Right forelimb (tissue), 1 donor: ENCODE data around the gene ADAMTS14.

ENCODE experiments used
- DNase-seq: peaks from one replicate; pipeline ENCODE4 v3.0.0-alpha.2; 2018

The ADAMTS14 gene

GRCh38 chr10:70774810-70775678 lies 102.7 kb downstream of the ADAMTS14 start:
- no peak for DNase-seq

DNA sequence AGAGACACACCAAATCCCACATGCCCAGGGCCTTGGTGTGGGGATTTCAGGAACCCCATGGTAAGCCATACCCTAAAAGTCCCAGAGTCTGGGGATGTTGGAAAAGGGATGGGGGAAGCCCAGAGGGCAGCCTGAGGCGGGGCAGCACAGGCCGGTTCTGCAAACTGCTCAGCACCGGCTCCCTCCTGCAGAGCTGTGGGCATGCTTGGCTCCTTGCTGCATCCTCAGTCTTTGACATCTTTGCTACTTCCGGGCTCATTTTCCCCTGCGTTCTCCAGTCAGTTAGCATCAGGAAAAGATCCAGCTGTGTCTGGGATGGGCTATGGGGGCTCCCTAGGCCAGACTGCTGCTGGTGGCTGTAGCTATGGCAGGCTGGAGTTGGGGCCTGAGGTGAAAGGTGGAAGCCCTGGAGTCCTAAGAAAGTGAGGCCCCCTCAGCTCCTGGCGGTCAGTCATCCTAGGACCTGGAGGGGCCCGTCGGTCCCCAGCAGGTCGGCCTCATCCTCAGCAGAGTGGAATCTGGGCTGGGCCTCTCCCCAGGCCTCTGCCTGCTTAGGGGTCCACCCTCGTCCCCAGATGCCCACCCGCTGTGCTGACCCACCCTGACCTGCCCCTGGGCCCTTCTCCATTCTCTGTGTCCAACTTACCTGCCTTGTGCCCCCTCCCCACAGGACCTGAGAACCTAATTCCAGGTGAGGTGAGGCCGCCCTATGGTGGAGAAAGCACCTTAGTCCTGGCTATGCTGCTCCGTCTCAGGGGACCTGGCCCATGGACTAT lies 103.6 kb downstream of the ADAMTS14 start:
- DNase-seq: no peak

- DNase-seq: no peak
Measured at GRCh38 chr10:70776455-70777005, 104.2 kb downstream of the ADAMTS14 start.

- DNase-seq: no peak
Measured at GRCh38 chr10:70777063-70777875, 105.0 kb downstream of the ADAMTS14 start.

- no peak for DNase-seq
Measured at GRCh38 chr10:70778267-70778924, 106.1 kb downstream of the ADAMTS14 start.

- DNase-seq: no peak
Measured at GRCh38 chr10:70779088-70779487, 106.8 kb downstream of the ADAMTS14 start.

GRCh38 chr10:70779511-70780369 lies 107.4 kb downstream of the ADAMTS14 start:
- DNase-seq: no peak

GRCh38 chr10:70780370-70780760 lies 108.1 kb downstream of the ADAMTS14 start:
- no peak for DNase-seq

DNA sequence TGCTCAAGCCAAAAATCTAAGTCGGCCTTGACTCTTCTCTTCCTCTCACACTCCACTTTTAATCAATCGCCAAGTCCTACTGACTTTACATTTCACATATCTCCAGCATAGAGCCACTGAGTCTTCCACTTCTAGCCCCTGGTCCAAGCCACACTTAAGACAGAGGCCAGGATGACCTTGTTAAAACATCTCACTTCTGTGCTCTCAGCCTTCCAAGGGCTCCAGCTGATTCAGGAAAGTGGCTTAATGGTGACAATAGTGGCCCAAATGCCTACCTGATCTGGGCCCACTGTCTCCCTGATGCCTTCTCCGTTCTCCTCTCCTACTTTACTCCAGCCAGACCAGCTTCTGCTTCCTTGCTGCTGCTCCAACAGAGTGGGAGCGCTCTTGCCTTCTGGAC lies 108.5 kb downstream of the ADAMTS14 start:
- no peak for DNase-seq

DNA sequence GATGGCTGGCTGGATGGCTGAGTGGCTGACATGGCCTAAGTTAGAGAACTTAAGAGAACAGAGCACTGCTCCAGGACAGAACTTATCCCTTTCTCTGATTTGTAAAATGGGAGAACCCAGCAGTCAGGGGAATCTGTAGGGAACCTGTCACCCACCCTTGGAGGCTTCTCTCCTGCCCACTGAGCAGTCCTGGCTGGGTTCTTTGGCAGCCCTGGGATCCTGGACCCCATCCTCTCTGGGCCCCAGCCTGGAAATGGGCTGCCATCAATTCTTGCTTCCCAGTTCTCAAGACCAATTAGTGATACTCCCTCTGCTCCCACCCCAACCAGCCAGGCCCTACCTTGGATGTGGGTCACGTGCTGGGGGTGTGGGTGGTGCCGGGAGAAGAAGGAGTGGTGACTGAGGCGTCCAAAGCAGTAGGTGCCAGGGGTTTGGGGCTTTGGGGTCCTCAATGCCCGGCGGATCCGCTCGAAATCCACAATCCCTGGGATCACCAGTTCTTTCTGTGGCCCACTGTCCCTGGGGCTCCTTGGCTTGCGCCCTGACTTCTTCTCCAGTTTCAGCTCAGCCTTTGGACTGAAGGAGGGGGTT lies 109.2 kb downstream of the ADAMTS14 start:
- DNase-seq: no peak

- DNase-seq: no peak
Measured at GRCh38 chr10:70782086-70782745, 109.9 kb downstream of the ADAMTS14 start.

- DNase-seq: no peak
Measured at GRCh38 chr10:70782746-70783680, 110.7 kb downstream of the ADAMTS14 start.

- DNase-seq: no peak
Measured at GRCh38 chr10:70784016-70784415, 111.7 kb downstream of the ADAMTS14 start.

DNA sequence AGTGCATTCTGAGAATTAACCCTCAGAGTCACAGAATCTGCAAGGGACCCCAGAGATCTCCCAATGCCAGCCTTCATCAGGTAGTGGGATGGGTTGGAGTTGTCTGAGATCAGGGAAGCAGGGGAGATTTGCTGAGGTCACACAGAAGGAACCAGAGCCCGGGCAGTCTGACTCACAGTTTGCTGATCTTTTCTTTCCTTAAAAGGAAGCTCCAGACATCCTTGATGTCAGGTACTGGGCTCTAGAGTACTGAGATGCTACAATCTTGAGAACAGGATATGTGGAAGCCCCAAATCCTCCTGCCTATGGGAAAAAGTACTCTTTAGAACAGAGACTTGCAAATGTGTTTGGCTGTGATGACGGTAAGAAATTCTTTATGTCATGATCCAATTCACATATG lies 112.2 kb downstream of the ADAMTS14 start:
- DNase-seq: no peak

- no peak for DNase-seq
Measured at GRCh38 chr10:70785190-70785589, 112.9 kb downstream of the ADAMTS14 start, which contains the start of gene TBATA. Gene TBATA (minus strand): TSS chr10:70785377. CDS start chr10:70783379, 1,998 bp downstream.

DNA sequence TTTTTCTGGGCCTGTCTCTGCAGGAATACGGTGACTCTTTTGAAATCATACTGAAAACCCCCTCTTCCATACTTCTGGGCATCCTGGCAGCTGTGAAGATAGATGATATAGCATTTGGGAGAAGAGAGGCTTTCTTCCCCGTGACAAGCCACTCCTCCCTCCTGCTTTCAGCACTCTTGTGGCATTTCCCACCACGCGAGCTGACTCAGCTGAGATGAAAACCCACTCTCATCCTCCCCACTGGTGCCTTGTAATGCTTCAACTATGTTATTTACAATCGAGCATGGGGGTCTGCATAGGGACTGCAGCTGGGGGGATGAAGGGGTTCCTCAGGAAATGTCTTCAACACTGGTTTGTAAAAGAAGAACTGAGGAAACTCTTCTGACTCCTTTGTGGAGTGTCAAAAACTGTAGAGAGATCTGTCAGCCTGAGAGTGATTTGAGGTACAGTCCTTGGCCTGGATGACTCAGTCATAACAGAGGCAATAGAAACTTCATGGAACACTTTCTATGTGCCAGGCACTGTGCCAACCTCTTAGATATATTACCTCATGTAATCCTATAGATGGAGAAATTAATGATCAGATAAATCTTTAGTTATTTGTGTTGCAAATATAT lies 114.6 kb downstream of the ADAMTS14 start:
- DNase-seq: no peak

DNA sequence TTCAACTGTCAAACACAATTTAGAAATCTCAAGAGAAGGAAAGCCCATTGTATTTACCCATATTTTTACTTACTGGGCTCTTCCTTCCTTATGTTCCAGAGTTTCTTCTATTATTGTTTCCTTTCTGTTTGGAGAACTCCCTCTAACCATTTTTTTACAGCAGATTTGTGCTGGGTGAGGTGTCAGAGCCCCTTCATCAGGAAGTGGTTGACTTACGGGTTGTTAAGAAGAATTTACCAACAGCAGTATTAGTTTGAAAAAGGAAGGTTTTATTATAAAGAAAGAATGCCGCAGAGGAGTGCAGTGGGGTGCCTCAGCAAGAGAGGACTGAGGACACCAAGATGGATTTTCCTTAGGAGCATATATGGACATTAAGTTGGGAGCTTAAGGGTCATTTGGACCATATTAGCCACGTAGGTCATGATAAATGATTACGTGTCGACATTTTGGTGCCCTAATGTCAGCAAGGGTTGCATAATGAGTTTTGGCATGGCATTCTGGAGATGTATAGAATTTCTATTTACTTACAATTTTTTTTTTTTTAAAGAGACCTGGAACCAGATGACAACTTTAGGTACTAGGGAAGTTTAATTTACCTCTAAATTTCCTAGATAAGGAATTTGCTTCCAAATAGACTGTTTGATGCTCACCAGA lies 119.2 kb downstream of the ADAMTS14 start:
- DNase-seq: no peak

GRCh38 chr10:70795613-70796012 lies 123.3 kb downstream of the ADAMTS14 start:
- no peak for DNase-seq
